ENCODE results near the gene OR52W1. TPM values are rescaled to one million over a fixed set of nuclear protein-coding genes. Genes with fewer than 3 reads are reported as not detected.

The OR52W1 gene
- total and polyA plus RNA-seq, 2 donors (not counting 3 experiments of a cell fraction or from before 2014, with no cell fraction given) = not detected

DNA sequence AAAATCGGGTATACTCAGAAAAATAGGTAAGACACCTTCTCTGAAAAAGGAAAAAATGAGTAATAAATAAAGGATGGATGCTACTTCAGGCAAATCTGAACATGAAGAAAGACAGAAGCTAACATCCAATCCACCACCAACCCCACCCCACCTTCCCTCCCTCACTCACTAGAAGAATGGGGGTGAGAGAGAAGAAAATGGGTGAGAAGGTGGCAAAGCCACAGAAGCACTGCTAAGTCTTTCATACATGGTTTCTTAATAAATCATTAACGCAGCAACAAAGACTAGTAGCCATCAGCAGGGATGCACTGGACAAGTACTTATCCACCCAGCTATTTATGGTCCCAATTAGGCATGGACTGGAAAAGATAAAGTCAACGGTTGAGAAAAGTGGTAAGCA lies 29.5 kb downstream of the OR52W1 start:
- CTCF ChIA-PET = interaction anchor here (1.0 to 1.4 kb wide), 3 partner anchors 21 to 134 kb away, joined by 3 to 6 read pairs (median 3); no protein-coding TSS in a partner anchor
- dilution Hi-C loops (cut with MboI; ENCODE audit: extremely low pct_ligation_motif_present, low sequenced_read_pairs) = no loop called here

More for the DNA sequence above, 29.5 kb downstream of the OR52W1 start:
- Histone ChIP-seq H2AFZ (ENCODE audit: low read depth, low read length) (no peak overlapping the region), H3K79me2 (ENCODE audit: control insufficient read depth, insufficient read depth, low read length) (peaks cover 29% of the 10 kb centered on the region), H3K9me3 (replicated peaks; ENCODE audit: control insufficient read depth, insufficient read depth, low read length) (no peaks in the 10 kb centered on the region), H4K20me1 (replicated peaks; ENCODE audit: control insufficient read depth, extremely low read depth, insufficient read depth, low read length) (no peaks in the 10 kb centered on the region), H3K4me2 (ENCODE audit: insufficient read depth, low read length) (no peak overlapping the region), H3K9me1 (replicated peaks; ENCODE audit: control insufficient read depth, extremely low read depth, insufficient read depth, low read length) (no peaks in the 10 kb centered on the region), H3K4me3 (replicated peaks in 1 of 3; ENCODE audit: insufficient read depth in 1 of 3, low read depth in 1 of 3, low read length in 3 of 3) (no peak overlapping the region), H3K4me1 (ENCODE audit: control insufficient read depth, extremely low read depth, insufficient read depth, low read length) (peaks cover 4% of the 10 kb centered on the region), H3K36me3 (ENCODE audit: control insufficient read depth in 2 of 2, extremely low read depth in 1 of 2, insufficient read depth in 2 of 2, low read length in 2 of 2) (peaks cover 0 to 8% of the 10 kb centered on the region in 2 experiments), H3K27me3 (ENCODE audit: control insufficient read depth in 2 of 2, insufficient read depth in 2 of 2, low read length in 2 of 2) (no peaks in the 10 kb centered on the region), H3K9ac (replicated peaks; ENCODE audit: extremely low read depth, insufficient read depth, low read length) (no peak overlapping the region), H3K27ac (ENCODE audit: insufficient read depth, low read depth, low read length) (no peak overlapping the region)
- TF ChIP-seq GATA2 (IDR thresholded peaks at IDR 0.05; ENCODE audit: insufficient read depth, insufficient read length, low read depth, low read length) (no peak), POLR2AphosphoS5 (IDR thresholded peaks at IDR 0.05; ENCODE audit: insufficient read depth, low read depth, low read length) (no peak), EZH2 (IDR thresholded peaks at IDR 0.05; ENCODE audit: borderline replicate concordance, low read depth, low read length, severe bottlenecking) (no peak), JUN (IDR thresholded peaks at IDR 0.05; ENCODE audit: borderline replicate concordance, insufficient read depth, insufficient read length, low read depth) (no peak), MYC (IDR thresholded peaks at IDR 0.05; ENCODE audit: low read depth, low read length) (no peak), POLR2A (IDR thresholded peaks at IDR 0.05; ENCODE audit: low read depth, low read length) (no peak), FOS (IDR thresholded peaks at IDR 0.05; ENCODE audit: borderline replicate concordance, insufficient read depth, low read length) (no peak)
- TF ChIP-seq, protein P1, sequence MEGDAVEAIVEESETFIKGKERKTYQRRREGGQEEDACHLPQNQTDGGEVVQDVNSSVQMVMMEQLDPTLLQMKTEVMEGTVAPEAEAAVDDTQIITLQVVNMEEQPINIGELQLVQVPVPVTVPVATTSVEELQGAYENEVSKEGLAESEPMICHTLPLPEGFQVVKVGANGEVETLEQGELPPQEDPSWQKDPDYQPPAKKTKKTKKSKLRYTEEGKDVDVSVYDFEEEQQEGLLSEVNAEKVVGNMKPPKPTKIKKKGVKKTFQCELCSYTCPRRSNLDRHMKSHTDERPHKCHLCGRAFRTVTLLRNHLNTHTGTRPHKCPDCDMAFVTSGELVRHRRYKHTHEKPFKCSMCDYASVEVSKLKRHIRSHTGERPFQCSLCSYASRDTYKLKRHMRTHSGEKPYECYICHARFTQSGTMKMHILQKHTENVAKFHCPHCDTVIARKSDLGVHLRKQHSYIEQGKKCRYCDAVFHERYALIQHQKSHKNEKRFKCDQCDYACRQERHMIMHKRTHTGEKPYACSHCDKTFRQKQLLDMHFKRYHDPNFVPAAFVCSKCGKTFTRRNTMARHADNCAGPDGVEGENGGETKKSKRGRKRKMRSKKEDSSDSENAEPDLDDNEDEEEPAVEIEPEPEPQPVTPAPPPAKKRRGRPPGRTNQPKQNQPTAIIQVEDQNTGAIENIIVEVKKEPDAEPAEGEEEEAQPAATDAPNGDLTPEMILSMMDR (IDR thresholded peaks at IDR 0.05; ENCODE audit: extremely low read depth in 1 of 2, insufficient read depth in 1 of 2, low read depth in 1 of 2, low read length in 2 of 2) = no peak
- TF ChIP-seq, protein P2, sequence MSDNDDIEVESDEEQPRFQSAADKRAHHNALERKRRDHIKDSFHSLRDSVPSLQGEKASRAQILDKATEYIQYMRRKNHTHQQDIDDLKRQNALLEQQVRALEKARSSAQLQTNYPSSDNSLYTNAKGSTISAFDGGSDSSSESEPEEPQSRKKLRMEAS (IDR thresholded peaks at IDR 0.05; ENCODE audit: insufficient read depth, insufficient read length) = no peak
- FAIRE-seq (no peak), DNase-seq (ENCODE audit: low read depth, low spot score) (no peak)
- POLR2A ChIA-PET = no interaction called here
- no TSS peak for BruUV-seq (replicated peaks)
- intact Hi-C loops (cut with micrococcal nuclease) = no loop called here
